HepG2 (cell line): ENCODE results near the gene CLDN4. TPM values are rescaled to one million over a fixed set of nuclear protein-coding genes. Genes with fewer than 3 reads are reported as not detected.

Source experiments
- BRF2 ChIP-seq: sonication (generic); formaldehyde crosslinking; IDR thresholded peaks from 2 replicates; pipeline ENCODE4 v1.8.1; 2022; ENCODE audit warnings: mild to moderate bottlenecking, missing genetic modification reagents
- FOSL1 ChIP-seq: sonication (generic); formaldehyde crosslinking; IDR thresholded peaks from 2 replicates; pipeline ENCODE4 v1.9.0; 2021; ENCODE audit warnings: missing genetic modification reagents, borderline replicate concordance
- GMEB1 ChIP-seq: sonication (generic); formaldehyde crosslinking; IDR thresholded peaks from 2 replicates; pipeline ENCODE4 v1.5.1; 2020; ENCODE audit warnings: missing genetic modification reagents, mild to moderate bottlenecking, borderline replicate concordance
- SOX5 ChIP-seq: IDR thresholded peaks from 2 replicates; pipeline ENCODE4 v1.6.1; 2016; ENCODE audit warnings: borderline replicate concordance
- ZNF788 ChIP-seq: sonication (generic); formaldehyde crosslinking; IDR thresholded peaks from 2 replicates; pipeline ENCODE4 v1.5.0; 2020; ENCODE audit warnings: mild to moderate bottlenecking, missing genetic modification reagents, borderline replicate concordance
- ZNF800 ChIP-seq: sonication (generic); formaldehyde crosslinking; IDR thresholded peaks from 2 replicates; pipeline ENCODE4 v1.4.0; 2020; ENCODE audit warnings: missing genetic modification reagents
- polyA plus RNA-seq, 8 experiments: library from polyadenylated mRNA; depleted of rRNA in 3 of 8; stranded (reverse) in 7 of 8; unstranded in 1 of 8; fragments of >200 nt; fragmentation: Illumina TruSeq in 4 of 8; extraction: Trizol in 4 of 8; gene quantifications; 2 replicates each; pipeline versions ENCODE4 v1.2.1 to v1.2.3, GENCODE V29; 2011 to 2016; ENCODE audit warnings: low read depth in 4 of 8, missing spikeins in 1 of 8, mixed read lengths in 1 of 8; ENCODE audit not compliant: insufficient read depth in 1 of 8
- total RNA-seq, 5 experiments: library from RNA; depleted of rRNA; stranded (reverse); fragments of >200 nt; fragmentation: Illumina TruSeq; extraction: Trizol; gene quantifications; 2 replicates each; pipeline ENCODE4 v1.2.3, GENCODE V29; 2016; ENCODE audit warnings: low read depth in 1 of 5
- TF ChIP-seq, protein P1 (sequence below): sonication (generic); formaldehyde crosslinking; IDR thresholded peaks from 2 replicates; pipeline ENCODE4 v1.5.0; 2020; ENCODE audit warnings: mild to moderate bottlenecking, missing genetic modification reagents
- TF ChIP-seq, protein P2 (sequence below): sonication (generic); formaldehyde crosslinking; conservative IDR thresholded peaks from 2 replicates; pipeline ENCODE4 v1.8.0; 2022; ENCODE audit warnings: low read depth, missing genetic modification reagents

Gene CLDN4
- total and polyA plus RNA-seq, 2 of the 13 experiments (the other 11 are each of a cell fraction or from before 2014, with no cell fraction given), result 28.2 to 35.7 TPM

GRCh38 chr7:73830681-73831583, at the start of gene CLDN4 (continued):
- TF ChIP-seq ZNF800 (CRISPR knock-in tag) (peak; percentile 73; the same call in 1 of the 2 replicates), GMEB1 (CRISPR knock-in tag) (no peak), BRF2 (CRISPR knock-in tag) (no peak), ZNF788 (CRISPR knock-in tag) (0 out of 2 replicates have a peak, but pooled peaks have one; percentile 33), SOX5 (CRISPR knock-in tag) (peak; percentile 11; the same call in 1 of the 2 replicates), FOSL1 (CRISPR knock-in tag) (no peak)
- TF ChIP-seq, protein P1, sequence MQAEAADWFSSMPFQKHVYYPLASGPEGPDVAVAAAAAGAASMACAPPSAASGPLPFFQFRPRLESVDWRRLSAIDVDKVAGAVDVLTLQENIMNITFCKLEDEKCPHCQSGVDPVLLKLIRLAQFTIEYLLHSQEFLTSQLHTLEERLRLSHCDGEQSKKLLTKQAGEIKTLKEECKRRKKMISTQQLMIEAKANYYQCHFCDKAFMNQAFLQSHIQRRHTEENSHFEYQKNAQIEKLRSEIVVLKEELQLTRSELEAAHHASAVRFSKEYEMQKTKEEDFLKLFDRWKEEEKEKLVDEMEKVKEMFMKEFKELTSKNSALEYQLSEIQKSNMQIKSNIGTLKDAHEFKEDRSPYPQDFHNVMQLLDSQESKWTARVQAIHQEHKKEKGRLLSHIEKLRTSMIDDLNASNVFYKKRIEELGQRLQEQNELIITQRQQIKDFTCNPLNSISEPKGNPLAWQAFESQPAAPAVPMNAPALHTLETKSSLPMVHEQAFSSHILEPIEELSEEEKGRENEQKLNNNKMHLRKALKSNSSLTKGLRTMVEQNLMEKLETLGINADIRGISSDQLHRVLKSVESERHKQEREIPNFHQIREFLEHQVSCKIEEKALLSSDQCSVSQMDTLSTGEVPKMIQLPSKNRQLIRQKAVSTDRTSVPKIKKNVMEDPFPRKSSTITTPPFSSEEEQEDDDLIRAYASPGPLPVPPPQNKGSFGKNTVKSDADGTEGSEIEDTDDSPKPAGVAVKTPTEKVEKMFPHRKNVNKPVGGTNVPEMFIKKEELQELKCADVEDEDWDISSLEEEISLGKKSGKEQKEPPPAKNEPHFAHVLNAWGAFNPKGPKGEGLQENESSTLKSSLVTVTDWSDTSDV (CRISPR knock-in tag), result no peak
- TF ChIP-seq, protein P2, sequence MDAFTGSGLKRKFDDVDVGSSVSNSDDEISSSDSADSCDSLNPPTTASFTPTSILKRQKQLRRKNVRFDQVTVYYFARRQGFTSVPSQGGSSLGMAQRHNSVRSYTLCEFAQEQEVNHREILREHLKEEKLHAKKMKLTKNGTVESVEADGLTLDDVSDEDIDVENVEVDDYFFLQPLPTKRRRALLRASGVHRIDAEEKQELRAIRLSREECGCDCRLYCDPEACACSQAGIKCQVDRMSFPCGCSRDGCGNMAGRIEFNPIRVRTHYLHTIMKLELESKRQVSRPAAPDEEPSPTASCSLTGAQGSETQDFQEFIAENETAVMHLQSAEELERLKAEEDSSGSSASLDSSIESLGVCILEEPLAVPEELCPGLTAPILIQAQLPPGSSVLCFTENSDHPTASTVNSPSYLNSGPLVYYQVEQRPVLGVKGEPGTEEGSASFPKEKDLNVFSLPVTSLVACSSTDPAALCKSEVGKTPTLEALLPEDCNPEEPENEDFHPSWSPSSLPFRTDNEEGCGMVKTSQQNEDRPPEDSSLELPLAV, result no peak
